OCI-LY3 (cell line): ENCODE measurements around the gene BACE1-AS.

ENCODE experiments used
- H2AFZ ChIP-seq: fragments of 200-600, 300-600 bp; shearing (Covaris generic); 2 replicates; pipeline ENCODE4 v1.6.0; 2014; ENCODE audit warnings: antibody characterized with exemption, low read depth, low read length
- H3K27ac ChIP-seq: fragments of 200-600, 300-600 bp; sonication (generic); 2 replicates; pipeline ENCODE4 v1.5.1; 2014; ENCODE audit warnings: mild to moderate bottlenecking, low read length, moderate library complexity, mixed read lengths
- H3K27me3 ChIP-seq: fragments of 200-600, 300-600 bp; sonication (generic); 2 replicates; pipeline ENCODE4 v1.6.1; 2014; ENCODE audit warnings: low read depth, low read length, mixed read lengths
- H3K36me3 ChIP-seq: fragments of 200-600, 300-600 bp; sonication (generic); replicated peaks from 2 replicates; pipeline ENCODE3; 2014; ENCODE audit warnings: low read depth, low read length, mixed read lengths
- H3K4me1 ChIP-seq: fragments of 300-600, 200-600 bp; sonication (generic); 2 replicates; pipeline ENCODE4 v1.6.1; 2014; ENCODE audit warnings: low read length, mixed read lengths
- H3K4me2 ChIP-seq: fragments of 200-600, 300-600 bp; sonication (generic); 2 replicates; pipeline ENCODE4 v1.6.1; 2014; ENCODE audit warnings: low read length, mixed read lengths
- H3K4me3 ChIP-seq: fragments of 300-600, 200-600 bp; sonication (generic); 2 replicates; pipeline ENCODE4 v1.5.1; 2014; ENCODE audit warnings: antibody characterized with exemption, mild to moderate bottlenecking, low read length, moderate library complexity
- H3K79me2 ChIP-seq: fragments of 300-600, 200-600 bp; shearing (Covaris generic); 2 replicates; pipeline ENCODE4 v1.6.1; 2014; ENCODE audit warnings: mild to moderate bottlenecking, low read length, mixed read lengths
- H3K9ac ChIP-seq: fragments of 300-600, 200-600 bp; shearing (Covaris generic); 2 replicates; pipeline ENCODE4 v1.6.0; 2014; ENCODE audit warnings: mild to moderate bottlenecking, low read length, moderate library complexity
- H3K9me3 ChIP-seq: fragments of 200-600, 300-600 bp; shearing (Covaris generic); 2 replicates; pipeline ENCODE4 v1.6.1; 2014; ENCODE audit warnings: low read length, mixed read lengths; ENCODE audit not compliant: insufficient read depth
- H4K20me1 ChIP-seq: fragments of 200-600, 300-600 bp; sonication (generic); 2 replicates; pipeline ENCODE4 v1.6.1; 2016; ENCODE audit warnings: low read length, mixed read lengths; ENCODE audit not compliant: insufficient read depth
- EZH2phosphoT487 ChIP-seq: fragments of 200-600 bp; shearing (Covaris generic); IDR thresholded peaks from 2 replicates; pipeline ENCODE4 v1.6.1; 2018; ENCODE audit warnings: antibody characterized with exemption, mixed run types, low read depth
- TF ChIP-seq, protein P1 (sequence below): fragments of 200-600, 300-600 bp; sonication (generic); IDR thresholded peaks from 2 replicates; pipeline ENCODE4 v1.5.1; 2014; ENCODE audit warnings: antibody characterized with exemption, low read length, low read depth

BACE1-AS gene

DNA sequence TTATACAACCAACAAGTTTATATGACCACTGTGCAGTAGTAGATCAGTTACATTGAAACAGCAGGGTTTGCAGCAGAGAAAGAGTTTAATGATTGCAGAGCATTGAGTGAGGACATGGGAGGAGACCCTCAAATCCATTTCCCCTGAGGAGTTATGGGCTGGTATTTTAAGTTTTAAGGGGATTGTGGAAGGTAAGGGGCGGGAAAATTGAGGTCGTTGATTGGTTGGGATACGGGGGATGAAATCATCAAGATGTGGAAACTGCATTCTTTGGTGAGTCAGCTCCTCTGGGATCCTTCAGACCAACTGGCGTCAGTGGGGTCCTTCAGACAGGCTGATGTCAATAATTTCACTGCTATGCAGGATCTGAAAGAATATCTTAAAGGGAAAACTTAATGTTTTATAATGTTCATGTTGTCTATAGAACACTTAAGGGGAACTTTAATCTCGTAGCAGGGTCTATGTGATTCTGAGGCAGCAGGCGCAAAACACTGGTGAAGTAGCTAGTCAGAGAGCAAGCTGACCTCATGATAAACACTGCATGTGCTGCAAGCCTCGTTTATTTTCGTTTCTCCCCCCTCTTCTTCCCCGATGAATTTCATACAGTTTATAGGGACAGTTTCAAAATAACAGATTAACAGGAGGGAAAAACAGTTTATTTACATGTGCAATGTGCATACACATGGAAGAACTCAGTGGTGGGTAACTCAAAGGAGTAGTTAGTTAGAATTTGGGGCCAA lies 17.4 kb upstream of the BACE1-AS start:
- Histone ChIP-seq H3K27me3 (no peaks in the 10 kb centered on the region), H3K9ac (no peak overlapping the region), H3K27ac (no peak overlapping the region), H3K79me2 (no peaks in the 10 kb centered on the region), H3K4me2 (no peak overlapping the region), H2AFZ (no peak overlapping the region), H3K36me3 (peaks cover 8% of the 10 kb centered on the region), H4K20me1 (no peaks in the 10 kb centered on the region), H3K4me1 (no peaks in the 10 kb centered on the region), H3K9me3 (no peaks in the 10 kb centered on the region), H3K4me3 (no peak overlapping the region)
- TF ChIP-seq, protein P1, sequence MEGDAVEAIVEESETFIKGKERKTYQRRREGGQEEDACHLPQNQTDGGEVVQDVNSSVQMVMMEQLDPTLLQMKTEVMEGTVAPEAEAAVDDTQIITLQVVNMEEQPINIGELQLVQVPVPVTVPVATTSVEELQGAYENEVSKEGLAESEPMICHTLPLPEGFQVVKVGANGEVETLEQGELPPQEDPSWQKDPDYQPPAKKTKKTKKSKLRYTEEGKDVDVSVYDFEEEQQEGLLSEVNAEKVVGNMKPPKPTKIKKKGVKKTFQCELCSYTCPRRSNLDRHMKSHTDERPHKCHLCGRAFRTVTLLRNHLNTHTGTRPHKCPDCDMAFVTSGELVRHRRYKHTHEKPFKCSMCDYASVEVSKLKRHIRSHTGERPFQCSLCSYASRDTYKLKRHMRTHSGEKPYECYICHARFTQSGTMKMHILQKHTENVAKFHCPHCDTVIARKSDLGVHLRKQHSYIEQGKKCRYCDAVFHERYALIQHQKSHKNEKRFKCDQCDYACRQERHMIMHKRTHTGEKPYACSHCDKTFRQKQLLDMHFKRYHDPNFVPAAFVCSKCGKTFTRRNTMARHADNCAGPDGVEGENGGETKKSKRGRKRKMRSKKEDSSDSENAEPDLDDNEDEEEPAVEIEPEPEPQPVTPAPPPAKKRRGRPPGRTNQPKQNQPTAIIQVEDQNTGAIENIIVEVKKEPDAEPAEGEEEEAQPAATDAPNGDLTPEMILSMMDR, result no peak
- TF ChIP-seq EZH2phosphoT487, result no peak

DNA sequence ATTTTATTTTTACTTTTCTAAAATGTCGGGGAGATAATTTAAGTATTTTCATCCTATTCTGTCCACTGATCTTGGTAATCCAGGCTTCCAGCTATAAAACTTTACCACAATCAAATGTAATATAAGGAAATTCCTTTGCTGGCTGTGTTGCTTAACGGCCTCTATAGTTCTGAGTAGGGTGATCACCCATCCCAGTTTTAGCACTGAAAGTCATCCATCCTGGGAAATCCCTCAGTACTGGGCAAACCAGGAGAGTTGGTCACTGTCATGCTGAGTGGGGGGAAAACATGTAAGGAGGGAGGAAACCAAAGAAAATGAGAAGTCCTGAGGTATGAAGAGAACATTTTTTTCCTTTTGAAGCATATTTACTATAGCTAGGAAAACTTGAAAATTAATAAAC lies 12.8 kb upstream of the BACE1-AS start:
- H3K4me2 ChIP-seq, result no peak overlapping the region
- H3K4me1 ChIP-seq, result no peaks in the 10 kb centered on the region
- no peak overlapping the region for H3K9ac ChIP-seq
- H2AFZ ChIP-seq, result no peak overlapping the region
- H4K20me1 ChIP-seq, result no peaks in the 10 kb centered on the region
- no peaks in the 10 kb centered on the region for H3K79me2 ChIP-seq
- H3K9me3 ChIP-seq, result no peaks in the 10 kb centered on the region
- no peaks in the 10 kb centered on the region for H3K27me3 ChIP-seq
- H3K27ac ChIP-seq, result no peak overlapping the region
- TF ChIP-seq, protein P1, result no peak
- no peak for TF ChIP-seq EZH2phosphoT487
- H3K4me3 ChIP-seq, result no peak overlapping the region
- peaks cover 16% of the 10 kb centered on the region for H3K36me3 ChIP-seq

DNA sequence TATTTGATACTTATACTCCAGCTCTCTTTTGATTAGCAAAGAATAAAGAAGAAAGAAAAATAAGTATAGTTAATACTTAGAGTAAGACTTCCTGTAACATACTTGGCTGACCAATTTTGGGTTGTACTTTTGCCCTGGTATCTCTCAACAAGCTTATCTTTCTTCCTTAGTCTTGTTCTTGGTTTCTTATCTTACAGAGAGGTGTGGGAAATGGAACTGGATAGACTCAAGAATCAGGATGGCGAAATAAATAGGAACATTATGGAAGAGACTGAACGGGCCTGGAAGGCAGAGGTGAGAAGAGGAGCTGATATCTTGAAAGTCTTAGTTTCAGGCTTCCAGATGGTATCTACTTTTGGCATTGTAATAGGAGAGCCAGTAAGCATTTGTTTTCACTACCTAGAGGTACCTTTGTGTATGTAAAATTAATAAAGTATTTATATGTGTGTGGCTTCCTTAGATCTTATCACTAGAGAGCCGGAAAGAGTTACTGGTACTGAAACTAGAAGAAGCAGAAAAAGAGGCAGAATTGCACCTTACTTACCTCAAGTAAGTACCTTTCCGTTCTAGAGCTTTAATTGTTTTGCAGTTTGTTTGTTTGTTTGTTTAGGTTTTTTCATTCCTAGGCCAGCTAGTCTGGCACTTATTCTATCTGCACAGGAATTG lies 11.3 kb upstream of the BACE1-AS start:
- Histone ChIP-seq H4K20me1 (no peaks in the 10 kb centered on the region), H3K9ac (no peak overlapping the region), H3K4me3 (no peak overlapping the region), H2AFZ (no peak overlapping the region), H3K4me1 (no peaks in the 10 kb centered on the region), H3K27ac (no peak overlapping the region), H3K27me3 (no peaks in the 10 kb centered on the region), H3K36me3 (peaks cover 18% of the 10 kb centered on the region), H3K9me3 (no peaks in the 10 kb centered on the region), H3K79me2 (no peaks in the 10 kb centered on the region), H3K4me2 (no peak overlapping the region)
- TF ChIP-seq EZH2phosphoT487, result no peak
- TF ChIP-seq, protein P1, result no peak

DNA sequence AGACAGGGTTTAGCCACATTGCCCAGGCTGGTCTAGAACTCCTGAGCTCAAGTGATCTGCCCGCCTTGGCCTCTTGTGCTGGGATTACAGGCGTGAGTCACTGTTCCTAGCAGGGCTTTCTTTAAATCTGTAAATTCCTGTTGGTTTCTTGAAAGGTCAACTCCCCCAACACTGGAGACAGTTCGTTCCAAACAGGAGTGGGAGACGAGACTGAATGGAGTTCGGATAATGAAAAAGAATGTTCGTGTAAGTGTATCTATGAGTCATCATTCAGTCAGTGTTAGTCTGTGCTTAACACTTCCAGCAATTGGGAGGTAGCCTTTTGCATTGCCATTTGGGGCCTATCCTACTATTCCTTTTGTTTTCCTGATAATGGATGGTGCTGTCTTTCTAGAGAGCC lies 10.0 kb upstream of the BACE1-AS start:
- Histone ChIP-seq H3K27me3 (no peaks in the 10 kb centered on the region), H2AFZ (no peak overlapping the region), H3K27ac (no peak overlapping the region), H3K36me3 (peaks cover 18% of the 10 kb centered on the region), H3K9ac (no peak overlapping the region), H3K79me2 (no peaks in the 10 kb centered on the region), H3K4me2 (no peak overlapping the region), H3K9me3 (no peaks in the 10 kb centered on the region), H3K4me3 (no peak overlapping the region), H4K20me1 (no peaks in the 10 kb centered on the region), H3K4me1 (no peaks in the 10 kb centered on the region)
- TF ChIP-seq, protein P1, result no peak
- TF ChIP-seq EZH2phosphoT487, result no peak
